Loucy (cell line): ENCODE results near the gene PCNT.

Source experiments
- H2AFZ ChIP-seq: fragments of 200-600 bp; sonication (generic); 2 replicates; pipeline ENCODE4 v1.6.0; 2016; ENCODE audit warnings: antibody characterized with exemption, mild to moderate bottlenecking, low read length, moderate library complexity
- H3F3A ChIP-seq: fragments of 200-600 bp; 2 replicates; pipeline ENCODE4 v1.6.0; 2016; ENCODE audit warnings: antibody characterized with exemption, low read depth, mild to moderate bottlenecking
- H3K27me3 ChIP-seq: fragments of 200-600 bp; sonication (generic); 2 replicates; pipeline ENCODE4 v1.6.1; 2014; ENCODE audit warnings: low read length, mild to moderate bottlenecking; ENCODE audit not compliant: insufficient read depth, poor library complexity, severe bottlenecking
- H3K36me3 ChIP-seq: fragments of 200-600 bp; sonication (generic); 2 replicates; pipeline ENCODE4 v1.6.1; 2016; ENCODE audit warnings: low read length; ENCODE audit not compliant: insufficient read depth
- H3K4me1 ChIP-seq: fragments of 200-600 bp; sonication (generic); 2 replicates; pipeline ENCODE4 v1.5.1; 2014; ENCODE audit warnings: low read length, mild to moderate bottlenecking; ENCODE audit not compliant: insufficient read depth, poor library complexity, severe bottlenecking
- H3K4me2 ChIP-seq: fragments of 200-600 bp; sonication (generic); 2 replicates; pipeline ENCODE4 v1.6.0; 2014; ENCODE audit warnings: antibody characterized with exemption, low read length, low read depth, mild to moderate bottlenecking; ENCODE audit not compliant: poor library complexity, severe bottlenecking
- H3K4me3 ChIP-seq: fragments of 200-600 bp; sonication (generic); 2 replicates; pipeline ENCODE4 v1.5.1; 2014; ENCODE audit warnings: low read length, mild to moderate bottlenecking, mixed read lengths; ENCODE audit not compliant: poor library complexity, severe bottlenecking
- H3K79me2 ChIP-seq: fragments of 200-600 bp; sonication (generic); 2 replicates; pipeline ENCODE4 v1.6.1; 2014; ENCODE audit warnings: low read length; ENCODE audit not compliant: insufficient read depth
- H3K9ac ChIP-seq: fragments of 200-600 bp; sonication (generic); 2 replicates; pipeline ENCODE4 v1.6.0; 2014; ENCODE audit warnings: mild to moderate bottlenecking, low read depth, low read length, moderate library complexity; ENCODE audit not compliant: poor library complexity, severe bottlenecking
- H3K9me2 ChIP-seq: fragments of 200-600 bp; sonication (generic); replicated peaks from 2 replicates; pipeline ENCODE4 v1.6.1; 2016; ENCODE audit warnings: low read depth, low read length, mixed read lengths
- H3K9me3 ChIP-seq: fragments of 200-600 bp; sonication (generic); 2 replicates; pipeline ENCODE4 v1.6.1; 2014; ENCODE audit warnings: mild to moderate bottlenecking, antibody characterized with exemption, low read length, low read depth; ENCODE audit not compliant: insufficient read depth
- H4K20me1 ChIP-seq: fragments of 200-600 bp; sonication (generic); 2 replicates; pipeline ENCODE4 v1.6.0; 2014; ENCODE audit warnings: antibody characterized with exemption, low read length, mild to moderate bottlenecking; ENCODE audit not compliant: insufficient read depth, poor library complexity, severe bottlenecking
- CTCF ChIP-seq: fragments of 200-600 bp; sonication (generic); conservative IDR thresholded peaks from 2 replicates; pipeline ENCODE4 v1.5.1; 2014; ENCODE audit warnings: mild to moderate bottlenecking, antibody characterized with exemption, low read length
- EZH2phosphoT487 ChIP-seq: fragments of 200-600 bp; IDR thresholded peaks from 2 replicates; pipeline ENCODE4 v1.6.1; 2018; ENCODE audit warnings: antibody characterized with exemption, mild to moderate bottlenecking, moderate library complexity, borderline replicate concordance

PCNT gene

GRCh38 chr21:46356494-46357334 is 32.8 kb downstream of the PCNT start:
- no peak overlapping the region for H2AFZ ChIP-seq
- H3K4me2 ChIP-seq: no peak overlapping the region
- no peak overlapping the region for H3K9ac ChIP-seq
- H4K20me1 ChIP-seq: no peaks in the 10 kb centered on the region
- H3K9me2 ChIP-seq: no peaks in the 10 kb centered on the region
- no peaks in the 10 kb centered on the region for H3K27me3 ChIP-seq
- no peaks in the 10 kb centered on the region for H3K79me2 ChIP-seq
- H3K9me3 ChIP-seq: no peaks in the 10 kb centered on the region
- H3K4me1 ChIP-seq: no peaks in the 10 kb centered on the region
- H3K4me3 ChIP-seq: no peak overlapping the region
- no peak for TF ChIP-seq CTCF
- TF ChIP-seq EZH2phosphoT487: no peak
- H3K36me3 ChIP-seq: peaks cover 84% of the 10 kb centered on the region; the same call in 1 of the 2 replicates
- no peaks in the 10 kb centered on the region for H3F3A ChIP-seq

GRCh38 chr21:46357335-46357604 is 33.3 kb downstream of the PCNT start:
- no peaks in the 10 kb centered on the region for H3F3A ChIP-seq
- no peaks in the 10 kb centered on the region for H3K9me3 ChIP-seq
- H3K79me2 ChIP-seq: no peaks in the 10 kb centered on the region
- no peak for TF ChIP-seq CTCF
- TF ChIP-seq EZH2phosphoT487: no peak
- H3K9me2 ChIP-seq: no peaks in the 10 kb centered on the region
- no peaks in the 10 kb centered on the region for H3K27me3 ChIP-seq
- H4K20me1 ChIP-seq: no peaks in the 10 kb centered on the region
- H3K9ac ChIP-seq: no peak overlapping the region
- no peaks in the 10 kb centered on the region for H3K4me1 ChIP-seq
- no peak overlapping the region for H2AFZ ChIP-seq
- H3K36me3 ChIP-seq: peaks cover 84% of the 10 kb centered on the region; the same call in 1 of the 2 replicates
- H3K4me2 ChIP-seq: no peak overlapping the region
- H3K4me3 ChIP-seq: no peak overlapping the region

DNA sequence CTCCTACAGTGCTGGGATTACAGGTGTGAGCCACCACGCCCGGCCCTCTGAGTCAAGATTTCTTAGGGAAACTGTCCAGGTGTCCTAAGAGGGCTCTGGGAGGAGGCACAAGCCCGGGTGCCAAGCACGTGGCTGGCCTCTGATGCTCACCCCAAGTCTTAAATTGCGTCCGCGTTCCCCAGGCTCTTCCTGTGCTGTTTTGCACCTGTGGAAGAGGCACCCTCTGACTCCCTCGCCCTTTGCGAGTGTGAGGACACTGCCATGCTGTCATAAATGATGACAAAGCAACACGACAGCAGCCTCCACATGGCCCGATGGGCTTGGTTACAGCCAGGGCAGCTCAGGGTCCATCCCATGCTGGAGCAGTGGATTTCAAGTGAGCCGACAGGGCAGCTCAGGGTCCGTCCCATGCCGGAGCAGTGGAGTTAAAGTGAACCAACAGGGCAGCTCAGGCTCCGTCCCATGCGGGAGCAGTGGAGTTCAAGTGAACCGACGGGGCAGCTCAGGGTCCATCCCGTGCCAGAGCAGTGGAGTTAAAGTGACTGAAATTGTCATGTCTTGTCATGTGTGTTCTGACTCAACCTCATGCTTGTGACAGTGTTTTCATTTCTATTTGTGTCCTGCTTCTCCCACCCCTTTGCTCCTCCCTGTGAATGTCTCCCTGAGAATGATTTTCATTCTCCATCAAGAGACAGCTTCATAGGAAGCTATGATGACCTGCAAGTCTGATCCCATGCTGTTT is 33.9 kb downstream of the PCNT start:
- Histone ChIP-seq H3K9ac (no peak overlapping the region), H3K27me3 (no peaks in the 10 kb centered on the region), H3K79me2 (no peaks in the 10 kb centered on the region), H3K4me3 (no peak overlapping the region), H3K9me2 (no peaks in the 10 kb centered on the region), H3K36me3 (peaks cover 83% of the 10 kb centered on the region; the same call in 1 of the 2 replicates), H3K9me3 (no peaks in the 10 kb centered on the region), H3K4me2 (no peak overlapping the region), H2AFZ (no peak overlapping the region), H4K20me1 (no peaks in the 10 kb centered on the region), H3K4me1 (no peaks in the 10 kb centered on the region), H3F3A (no peaks in the 10 kb centered on the region)
- no peak for TF ChIP-seq CTCF
- TF ChIP-seq EZH2phosphoT487: no peak
